PC-3 (cell line): ENCODE data around the gene ALAS2. TPM values are rescaled to one million over a fixed set of nuclear protein-coding genes. Genes with fewer than 3 reads are reported as not detected.
A peak's percentile ranks its signal among the peaks of the same experiment; 100 is the strongest.

Experiments
- ATAC-seq: fragments of 200-7000 bp; cut with Tn5 transposase; 2 replicates; pipeline ENCODE4 v1.9.1; 2020; ENCODE audit warnings: mild to moderate bottlenecking, moderate library complexity
- BruUV-seq: library from RNA; stranded (reverse); fragments of 400-500 nt; replicated peaks from 2 replicates; lab custom pipeline; 2021; lab: Mats Ljungman, UMichigan
- CTCF ChIA-PET: fragments of 300-600 bp; sonication (Branson Sonifier 250); formaldehyde crosslinking; loops from one replicate; lab custom pipeline; 2022; ENCODE audit warnings: antibody characterized with exemption; lab: Charles Lee
- POLR2A ChIA-PET: fragments of 300-600 bp; sonication (Branson Sonifier 250); formaldehyde crosslinking; loops from one replicate; lab custom pipeline; 2022; ENCODE audit warnings: antibody characterized with exemption; ENCODE audit not compliant: unreplicated experiment; lab: Charles Lee
- DNase-seq: peaks from one replicate; pipeline ENCODE4 v3.0.0-alpha.2; 2015
- H2AFZ ChIP-seq: fragments of 300-600 bp; sonication (generic); 2 replicates; pipeline ENCODE4 v1.6.0; 2016; ENCODE audit warnings: antibody characterized with exemption, low read length
- H3F3A ChIP-seq: fragments of 300-600 bp; sonication (generic); one replicate; pipeline ENCODE4 v1.6.0; 2017; ENCODE audit warnings: antibody characterized with exemption, low read length, control low read depth, mild to moderate bottlenecking; ENCODE audit not compliant: unreplicated experiment
- H3K27ac ChIP-seq: fragments of 300-600 bp; sonication (generic); 2 replicates; pipeline ENCODE4 v1.5.1; 2016; ENCODE audit warnings: mild to moderate bottlenecking, low read length
- H3K27me3 ChIP-seq: fragments of 300-600 bp; sonication (generic); 2 replicates; pipeline ENCODE4 v1.6.1; 2016; ENCODE audit warnings: low read length, mixed read lengths
- H3K36me3 ChIP-seq: fragments of 300-600 bp; sonication (generic); 2 replicates; pipeline ENCODE4 v1.6.1; 2016; ENCODE audit warnings: low read depth, mixed run types, low read length, mixed read lengths
- H3K4me1 ChIP-seq: fragments of 300-600 bp; sonication (generic); 2 replicates; pipeline ENCODE4 v1.5.1; 2016; ENCODE audit warnings: low read length; ENCODE audit not compliant: insufficient read depth
- H3K4me2 ChIP-seq: fragments of 300-600 bp; sonication (generic); 2 replicates; pipeline ENCODE4 v1.6.0; 2016; ENCODE audit warnings: low read length
- H3K4me3 ChIP-seq: fragments of 300-600 bp; sonication (generic); 2 replicates; pipeline ENCODE4 v1.5.1; 2016; ENCODE audit warnings: mild to moderate bottlenecking, low read length, mixed read lengths
- H3K79me2 ChIP-seq: fragments of 300-600 bp; sonication (generic); 2 replicates; pipeline ENCODE4 v1.6.1; 2017; ENCODE audit warnings: low read length, mixed read lengths
- H3K9ac ChIP-seq: fragments of 300-600 bp; sonication (generic); 2 replicates; pipeline ENCODE4 v1.6.0; 2016; ENCODE audit warnings: mild to moderate bottlenecking, low read length
- H3K9me2 ChIP-seq: fragments of 300-600 bp; sonication (generic); replicated peaks from 2 replicates; pipeline ENCODE4 v1.6.1; 2016; ENCODE audit warnings: mixed run types, low read length, mixed read lengths
- H3K9me3 ChIP-seq: fragments of 300-600 bp; sonication (generic); 2 replicates; pipeline ENCODE4 v1.6.1; 2016; ENCODE audit warnings: low read length, mixed read lengths
- H4K20me1 ChIP-seq: fragments of 300-600 bp; sonication (generic); 2 replicates; pipeline ENCODE4 v1.6.1; 2016; ENCODE audit warnings: low read length, mixed read lengths
- EZH2 ChIP-seq: fragments of 300-600 bp; sonication (generic); IDR thresholded peaks from one replicate; pipeline ENCODE4 v1.6.1; 2017; ENCODE audit warnings: antibody characterized with exemption, mild to moderate bottlenecking, low read length; ENCODE audit not compliant: unreplicated experiment
- EZH2phosphoT487 ChIP-seq: fragments of 300-600 bp; sonication (generic); IDR thresholded peaks from 2 replicates; pipeline ENCODE4 v1.6.1; 2018; ENCODE audit warnings: mild to moderate bottlenecking, antibody characterized with exemption, low read length, borderline replicate concordance
- intact Hi-C: fragments of 100-400 bp; cut with micrococcal nuclease; formaldehyde crosslinking; loops from 2 replicates; pipeline ENCODE4 v1.9.0; 2023
- total RNA-seq: library from RNA; depleted of rRNA; stranded (reverse); fragments of >200 nt; gene quantifications from 2 replicates; pipeline ENCODE4 v1.2.3, GENCODE V29; 2014
- TF ChIP-seq, protein P1 (sequence below): fragments of 300-600 bp; sonication (generic); conservative IDR thresholded peaks from 2 replicates; pipeline ENCODE4 v1.5.1; 2017; ENCODE audit warnings: antibody characterized with exemption, low read depth, mild to moderate bottlenecking, low read length

Gene ALAS2
- total RNA-seq, 1 experiment from 2014 or later: not detected

DNA sequence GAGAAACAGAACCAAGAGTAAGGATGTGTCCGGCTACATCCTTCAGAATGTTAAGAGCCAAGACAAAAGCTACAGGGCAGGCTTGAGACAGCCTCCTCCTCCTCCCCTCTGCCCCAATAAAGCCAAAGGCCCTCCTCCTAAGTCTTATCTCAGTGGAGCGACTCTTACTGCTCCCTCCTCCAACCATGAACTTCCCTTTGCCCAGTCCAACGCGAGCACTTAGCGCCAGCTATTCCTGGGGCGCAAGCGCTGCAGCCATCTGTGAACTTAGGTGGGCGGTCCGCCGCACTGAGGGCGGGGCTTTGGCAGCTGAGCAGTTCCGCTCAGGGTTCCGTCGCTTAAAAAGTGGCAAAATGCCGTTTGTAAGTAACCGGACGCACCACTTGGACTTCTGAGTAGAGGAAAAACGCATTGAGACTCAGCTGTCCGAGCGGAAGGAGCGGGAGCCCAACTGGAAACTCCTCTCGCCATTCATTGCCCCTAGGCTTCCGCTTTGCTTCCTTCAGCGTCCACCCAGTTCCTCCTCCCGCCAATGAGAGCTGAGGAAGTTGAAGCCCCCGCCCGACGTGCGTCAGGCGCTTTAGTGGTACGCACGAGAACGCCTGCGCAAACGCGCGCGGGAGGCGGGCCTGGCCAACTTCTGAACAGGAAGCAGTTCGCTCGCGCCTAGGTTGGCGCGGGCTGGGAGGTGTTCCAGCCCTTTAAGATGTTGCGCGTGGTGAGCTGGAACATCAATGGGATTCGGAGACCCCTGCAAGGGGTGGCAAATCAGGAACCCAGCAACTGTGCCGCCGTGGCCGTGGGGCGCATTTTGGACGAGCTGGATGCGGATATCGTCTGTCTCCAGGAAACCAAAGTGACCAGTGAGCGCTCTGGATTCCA lies 30.8 kb downstream of the ALAS2 start, which contains the start of gene APEX2:
TSS of gene APEX2 (plus strand) at position 647 of the 882 bp plus-strand sequence. CDS start at position 707, 60 bp downstream.
- Histone ChIP-seq H2AFZ (peak within 1 kb of the TSS; percentile 85), H3K36me3 (peaks cover 23% of the 10 kb centered on the region), H3K4me2 (peak within 1 kb of the TSS; percentile 86), H3K9me3 (no peaks in the 10 kb centered on the region), H3K9ac (peak within 1 kb of the TSS; percentile 97), H4K20me1 (no peaks in the 10 kb centered on the region), H3K79me2 (peaks cover 48% of the 10 kb centered on the region), H3K27ac (peak within 1 kb of the TSS; percentile 95), H3K27me3 (no peaks in the 10 kb centered on the region), H3F3A (no peaks in the 10 kb centered on the region), H3K4me1 (peaks cover 44% of the 10 kb centered on the region), H3K4me3 (peak within 1 kb of the TSS; percentile 91), H3K9me2 (no peaks in the 10 kb centered on the region)
- POLR2A ChIA-PET: interaction anchor here (0.6 to 1.1 kb wide), 4 partner anchors 8 to 509 kb away, joined by 4 to 8 read pairs (median 5); partner anchors contain the start of gene GNL3L
- intact Hi-C loops: loop anchor here (10.0 kb wide), 2 partner anchors 195 to 955 kb away; partner anchors contain the start of genes MAGED2 and PHF8
- peak; percentile 91 for ATAC-seq
- no peak for TF ChIP-seq EZH2phosphoT487
- TF ChIP-seq, protein P1, sequence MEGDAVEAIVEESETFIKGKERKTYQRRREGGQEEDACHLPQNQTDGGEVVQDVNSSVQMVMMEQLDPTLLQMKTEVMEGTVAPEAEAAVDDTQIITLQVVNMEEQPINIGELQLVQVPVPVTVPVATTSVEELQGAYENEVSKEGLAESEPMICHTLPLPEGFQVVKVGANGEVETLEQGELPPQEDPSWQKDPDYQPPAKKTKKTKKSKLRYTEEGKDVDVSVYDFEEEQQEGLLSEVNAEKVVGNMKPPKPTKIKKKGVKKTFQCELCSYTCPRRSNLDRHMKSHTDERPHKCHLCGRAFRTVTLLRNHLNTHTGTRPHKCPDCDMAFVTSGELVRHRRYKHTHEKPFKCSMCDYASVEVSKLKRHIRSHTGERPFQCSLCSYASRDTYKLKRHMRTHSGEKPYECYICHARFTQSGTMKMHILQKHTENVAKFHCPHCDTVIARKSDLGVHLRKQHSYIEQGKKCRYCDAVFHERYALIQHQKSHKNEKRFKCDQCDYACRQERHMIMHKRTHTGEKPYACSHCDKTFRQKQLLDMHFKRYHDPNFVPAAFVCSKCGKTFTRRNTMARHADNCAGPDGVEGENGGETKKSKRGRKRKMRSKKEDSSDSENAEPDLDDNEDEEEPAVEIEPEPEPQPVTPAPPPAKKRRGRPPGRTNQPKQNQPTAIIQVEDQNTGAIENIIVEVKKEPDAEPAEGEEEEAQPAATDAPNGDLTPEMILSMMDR: no peak
- no peak for TF ChIP-seq EZH2
- no TSS peak for BruUV-seq
- peak; percentile 94 for DNase-seq
- CTCF ChIA-PET: no interaction called here

DNA sequence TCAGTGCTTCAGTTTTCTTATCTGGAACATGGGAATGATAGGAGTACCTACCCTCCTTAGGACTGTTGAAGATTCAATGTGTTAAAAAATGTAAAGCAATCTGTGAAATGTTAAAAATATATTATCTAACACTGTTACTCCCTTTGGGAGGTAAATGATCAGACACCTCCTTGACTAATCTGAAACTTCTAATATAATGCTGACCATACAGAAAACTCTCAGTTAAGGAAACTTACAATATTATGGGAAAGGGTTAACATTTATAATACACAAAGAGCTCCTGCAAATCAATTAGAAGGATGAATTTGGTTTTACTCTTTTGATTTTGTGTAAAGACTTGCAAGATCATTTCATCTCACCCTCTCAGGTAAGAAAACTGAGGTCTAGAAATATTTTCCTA lies 35.2 kb downstream of the ALAS2 start:
- H3K9me2 ChIP-seq: no peaks in the 10 kb centered on the region
- H3F3A ChIP-seq: no peaks in the 10 kb centered on the region
- H3K4me1 ChIP-seq: peaks cover 6% of the 10 kb centered on the region
- DNase-seq (no peak), ATAC-seq (no peak)
- H3K27me3 ChIP-seq: no peaks in the 10 kb centered on the region
- no peak overlapping the region for H3K9ac ChIP-seq
- H3K9me3 ChIP-seq: no peaks in the 10 kb centered on the region
- peaks cover 5% of the 10 kb centered on the region for H3K79me2 ChIP-seq
- no peak overlapping the region for H2AFZ ChIP-seq
- no peak overlapping the region for H3K27ac ChIP-seq
- CTCF ChIA-PET: no interaction called here
- TF ChIP-seq EZH2phosphoT487 (no peak), EZH2 (no peak)
- TF ChIP-seq, protein P1: no peak
- no TSS peak for BruUV-seq
- POLR2A ChIA-PET: no interaction called here
- no peak overlapping the region for H3K4me3 ChIP-seq
- H4K20me1 ChIP-seq: no peaks in the 10 kb centered on the region
- no peaks in the 10 kb centered on the region for H3K36me3 ChIP-seq
- intact Hi-C loops: no loop called here
- no peak overlapping the region for H3K4me2 ChIP-seq
